ENCODE results near the gene TFAP2D. TPM values are rescaled to one million over a fixed set of nuclear protein-coding genes. Genes with fewer than 3 reads are reported as not detected.

Gene TFAP2D
- total RNA-seq, 2 experiments from 2014 or later: not detected

GRCh38 chr6:50795574-50795973 lies 82.2 kb downstream of the TFAP2D start:
- Mint-ChIP-seq H3K9me3 (ENCODE audit: low read depth) (no peaks in the 10 kb centered on the region), H3K4me3 (no peak overlapping the region), H3K27me3 (peaks cover 9% of the 10 kb centered on the region), H3K27ac (no peak overlapping the region), H3K36me3 (ENCODE audit: low read depth) (no peaks in the 10 kb centered on the region), H3K4me1 (no peaks in the 10 kb centered on the region)
- no peak for DNase-seq
- ChIA-PET CTCF (interaction anchor here (0.6 to 1.4 kb wide), 2 partner anchors 667 to 1223 kb away, joined by 3 to 5 read pairs; no protein-coding TSS in a partner anchor), POLR2A (no interaction called here)
- no peak for ATAC-seq
- intact Hi-C loops (cut with DNase I, micrococcal nuclease): no loop called here

GRCh38 chr6:50804283-50804682 lies 91.0 kb downstream of the TFAP2D start:
- intact Hi-C loops (cut with DNase I, micrococcal nuclease): no loop called here
- no peaks in the 10 kb centered on the region for H3K4me1 Mint-ChIP-seq
- H3K27me3 Mint-ChIP-seq: no peaks in the 10 kb centered on the region
- ChIA-PET POLR2A (no interaction called here), CTCF (no interaction called here)
- H3K36me3 Mint-ChIP-seq (ENCODE audit: low read depth): no peaks in the 10 kb centered on the region
- DNase-seq: no peak
- no peak for ATAC-seq
- no peak overlapping the region for H3K4me3 Mint-ChIP-seq
- H3K27ac Mint-ChIP-seq: no peak overlapping the region
- peaks cover 2% of the 10 kb centered on the region for H3K9me3 Mint-ChIP-seq (ENCODE audit: low read depth)

GRCh38 chr6:50807035-50807434 lies 93.7 kb downstream of the TFAP2D start:
- Mint-ChIP-seq H3K36me3 (ENCODE audit: low read depth) (no peaks in the 10 kb centered on the region), H3K4me1 (no peaks in the 10 kb centered on the region), H3K27me3 (no peaks in the 10 kb centered on the region), H3K9me3 (ENCODE audit: low read depth) (peaks cover 2% of the 10 kb centered on the region), H3K4me3 (no peak overlapping the region), H3K27ac (no peak overlapping the region)
- DNase-seq (no peak), ATAC-seq (no peak)
- intact Hi-C loops (cut with DNase I, micrococcal nuclease): no loop called here
- ChIA-PET POLR2A (no interaction called here), CTCF (no interaction called here)

- no peaks in the 10 kb centered on the region for H3K9me3 Mint-ChIP-seq (ENCODE audit: low read depth)
- H3K4me3 Mint-ChIP-seq: peak overlapping the region; percentile 65
- H3K27ac Mint-ChIP-seq: peak overlapping the region; percentile 12
- intact Hi-C loops (cut with DNase I, micrococcal nuclease): loop anchor here (1.0 to 10.0 kb wide), 8 partner anchors 535 to 1205 kb away; no protein-coding TSS in a partner anchor
- no peaks in the 10 kb centered on the region for H3K36me3 Mint-ChIP-seq (ENCODE audit: low read depth)
- ChIA-PET CTCF (interaction anchor here (0.7 to 0.8 kb wide), 3 partner anchors 29 to 631 kb away, joined by 3 read pairs; no protein-coding TSS in a partner anchor), POLR2A (no interaction called here)
- peaks cover 50% of the 10 kb centered on the region for H3K27me3 Mint-ChIP-seq
- no peak for ATAC-seq
- no peak for DNase-seq
- H3K4me1 Mint-ChIP-seq: peaks cover 11% of the 10 kb centered on the region
Measured at GRCh38 chr6:50815436-50816114, 102.2 kb downstream of the TFAP2D start.

GRCh38 chr6:50816115-50816675 lies 102.9 kb downstream of the TFAP2D start:
- no peak for ATAC-seq
- intact Hi-C loops (cut with DNase I, micrococcal nuclease): loop anchor here (1.0 to 10.0 kb wide), 7 partner anchors 534 to 1205 kb away; no protein-coding TSS in a partner anchor
- H3K4me3 Mint-ChIP-seq: peak overlapping the region; percentile 65
- POLR2A ChIA-PET: no interaction called here
- H3K4me1 Mint-ChIP-seq: peaks cover 13% of the 10 kb centered on the region
- H3K27me3 Mint-ChIP-seq: peaks cover 56% of the 10 kb centered on the region
- H3K9me3 Mint-ChIP-seq (ENCODE audit: low read depth): no peaks in the 10 kb centered on the region
- H3K27ac Mint-ChIP-seq: no peak overlapping the region
- CTCF ChIA-PET: interaction anchor here (0.7 to 0.8 kb wide), 3 partner anchors 28 to 631 kb away, joined by 3 read pairs; no protein-coding TSS in a partner anchor
- peak; percentile 83 for DNase-seq
- H3K36me3 Mint-ChIP-seq (ENCODE audit: low read depth): no peaks in the 10 kb centered on the region

DNA sequence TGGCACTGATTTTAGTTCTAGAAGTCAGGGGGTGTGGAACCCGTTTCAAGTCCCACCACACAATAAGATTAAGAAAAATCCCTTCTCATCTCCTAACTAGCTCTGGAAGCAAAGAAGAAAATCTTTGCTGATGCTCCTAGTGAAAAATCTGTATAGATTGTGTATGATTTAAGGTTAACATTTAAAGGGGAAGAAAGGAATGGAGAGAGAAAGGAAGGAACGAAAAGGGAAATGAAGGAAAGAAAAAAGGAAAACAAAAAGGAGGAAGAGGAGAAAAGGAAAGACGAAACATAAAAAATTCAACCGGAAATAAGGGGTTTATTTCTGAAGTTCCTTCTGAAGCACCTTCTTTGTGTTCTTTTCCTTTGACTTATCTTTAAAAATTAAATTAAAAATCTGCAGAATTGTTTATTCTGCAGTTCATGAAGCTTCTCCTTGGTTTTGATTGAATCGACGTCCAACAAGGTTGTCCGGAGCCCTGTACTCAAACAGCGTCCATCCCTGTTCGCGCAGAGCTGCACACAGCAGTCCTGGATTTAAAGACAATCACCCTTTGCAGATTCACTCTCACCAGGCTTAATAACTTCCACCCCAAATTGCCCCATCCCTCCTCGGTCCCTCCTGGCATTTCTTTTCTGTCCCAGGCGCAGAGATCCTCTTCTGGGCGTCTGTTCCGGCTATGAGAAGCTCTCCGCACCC lies 103.8 kb downstream of the TFAP2D start:
- ChIA-PET POLR2A (no interaction called here), CTCF (interaction anchor here (1.0 kb wide), 1 partner anchor 1233 kb away, joined by 4 read pairs; no protein-coding TSS in a partner anchor)
- Mint-ChIP-seq H3K36me3 (ENCODE audit: low read depth) (no peaks in the 10 kb centered on the region), H3K27ac (no peak overlapping the region), H3K27me3 (peaks cover 63% of the 10 kb centered on the region), H3K4me1 (peaks cover 14% of the 10 kb centered on the region), H3K9me3 (ENCODE audit: low read depth) (no peaks in the 10 kb centered on the region), H3K4me3 (no peak overlapping the region)
- ATAC-seq (no peak), DNase-seq (no peak)
- intact Hi-C loops (cut with DNase I, micrococcal nuclease): loop anchor here (1.0 to 10.0 kb wide), 7 partner anchors 533 to 1204 kb away; no protein-coding TSS in a partner anchor

GRCh38 chr6:50817646-50817950 lies 104.3 kb downstream of the TFAP2D start:
- ATAC-seq (no peak), DNase-seq (no peak)

GRCh38 chr6:50818020-50818419 lies 104.7 kb downstream of the TFAP2D start:
- H3K36me3 Mint-ChIP-seq (ENCODE audit: low read depth): no peaks in the 10 kb centered on the region
- peaks cover 14% of the 10 kb centered on the region for H3K4me1 Mint-ChIP-seq
- intact Hi-C loops (cut with DNase I, micrococcal nuclease): loop anchor here (5.0 to 10.0 kb wide), 2 partner anchors 534 to 937 kb away; no protein-coding TSS in a partner anchor
- H3K9me3 Mint-ChIP-seq (ENCODE audit: low read depth): no peaks in the 10 kb centered on the region
- H3K27ac Mint-ChIP-seq: no peak overlapping the region
- CTCF ChIA-PET: interaction anchor here (0.5 to 0.7 kb wide), 2 partner anchors 12 to 51 kb away, joined by 3 read pairs; no protein-coding TSS in a partner anchor
- peaks cover 69% of the 10 kb centered on the region for H3K27me3 Mint-ChIP-seq
- no peak overlapping the region for H3K4me3 Mint-ChIP-seq
- DNase-seq (no peak), ATAC-seq (no peak)
- POLR2A ChIA-PET: no interaction called here

More at GRCh38 chr6:50817646-50817950, 104.3 kb downstream of the TFAP2D start:
- POLR2A ChIA-PET: no interaction called here
- no peaks in the 10 kb centered on the region for H3K36me3 Mint-ChIP-seq (ENCODE audit: low read depth)
- H3K4me3 Mint-ChIP-seq: no peak overlapping the region
- H3K27ac Mint-ChIP-seq: no peak overlapping the region
- H3K9me3 Mint-ChIP-seq (ENCODE audit: low read depth): no peaks in the 10 kb centered on the region
- intact Hi-C loops (cut with DNase I, micrococcal nuclease): loop anchor here (2.0 to 10.0 kb wide), 3 partner anchors 535 to 1203 kb away; no protein-coding TSS in a partner anchor
- peaks cover 68% of the 10 kb centered on the region for H3K27me3 Mint-ChIP-seq
- CTCF ChIA-PET: interaction anchor here (0.5 to 1.0 kb wide), 2 partner anchors 51 to 1232 kb away, joined by 3 to 4 read pairs; no protein-coding TSS in a partner anchor
- peaks cover 14% of the 10 kb centered on the region for H3K4me1 Mint-ChIP-seq

GRCh38 chr6:50818673-50819072 lies 105.3 kb downstream of the TFAP2D start, which contains the start of gene TFAP2B:
Gene TFAP2B (plus strand): TSS chr6:50818871. CDS start chr6:50818892, 21 bp downstream.
- ChIA-PET CTCF (interaction anchor here (0.6 to 0.7 kb wide), 2 partner anchors 11 to 1204 kb away, joined by 3 read pairs; no protein-coding TSS in a partner anchor), POLR2A (no interaction called here)
- H3K36me3 Mint-ChIP-seq (ENCODE audit: low read depth): no peaks in the 10 kb centered on the region

DNA sequence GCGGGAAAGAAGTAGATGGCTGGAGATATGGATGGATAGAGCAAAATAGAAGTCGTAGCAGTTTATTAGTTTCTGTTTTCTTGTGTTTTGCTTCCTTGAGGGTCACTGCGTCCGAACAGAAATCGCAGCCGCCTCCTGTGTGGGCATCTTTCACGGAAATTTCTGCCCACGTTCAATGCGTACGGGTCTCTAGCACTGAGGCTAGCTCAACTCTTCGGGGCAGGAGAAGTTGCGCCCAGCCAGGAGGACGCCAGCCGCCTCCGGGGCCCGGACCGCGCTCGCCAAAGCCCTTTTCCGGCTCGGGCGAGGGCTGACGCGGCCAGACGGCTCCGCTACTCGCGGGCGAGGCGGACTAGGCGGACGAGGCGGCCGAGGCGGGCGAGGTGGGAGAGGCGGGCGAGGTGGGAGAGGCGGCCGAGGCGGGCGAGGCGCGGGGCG lies 106.2 kb downstream of the TFAP2D start:
- Mint-ChIP-seq H3K4me3 (no peak overlapping the region), H3K27ac (no peak overlapping the region), H3K9me3 (ENCODE audit: low read depth) (no peaks in the 10 kb centered on the region), H3K36me3 (ENCODE audit: low read depth) (no peaks in the 10 kb centered on the region), H3K4me1 (peaks cover 14% of the 10 kb centered on the region), H3K27me3 (peaks cover 76% of the 10 kb centered on the region)
- DNase-seq (peak; percentile 13), ATAC-seq (no peak)
- intact Hi-C loops (cut with DNase I, micrococcal nuclease): loop anchor here (5.0 to 10.0 kb wide), 2 partner anchors 533 to 935 kb away; no protein-coding TSS in a partner anchor
- POLR2A ChIA-PET: no interaction called here
- CTCF ChIA-PET: interaction anchor here (0.6 to 0.7 kb wide), 2 partner anchors 295 to 1203 kb away, joined by 3 read pairs; no protein-coding TSS in a partner anchor

More at GRCh38 chr6:50818673-50819072, 105.3 kb downstream of the TFAP2D start, which contains the start of gene TFAP2B:
- Mint-ChIP-seq H3K4me1 (peaks cover 14% of the 10 kb centered on the region), H3K27me3 (peaks cover 75% of the 10 kb centered on the region), H3K4me3 (no peak within 1 kb of the TSS), H3K27ac (no peak within 1 kb of the TSS), H3K9me3 (ENCODE audit: low read depth) (no peaks in the 10 kb centered on the region)
- ATAC-seq: no peak
- intact Hi-C loops (cut with DNase I, micrococcal nuclease): loop anchor here (5.0 to 10.0 kb wide), 2 partner anchors 534 to 936 kb away; no protein-coding TSS in a partner anchor
- DNase-seq: no peak

Data from activated CD4-positive, alpha-beta T cell treated with anti-CD3 and anti-CD28 coated beads for 36 hours (primary cell).